HG02870 (cell line): ENCODE measurements around the gene NKX2-4.

Experiments
- ATAC-seq: cut with Tn5 transposase; IDR thresholded peaks from one replicate; pipeline ENCODE4 v1.9.1; 2021; ENCODE audit warnings: mild to moderate bottlenecking, moderate library complexity; ENCODE audit not compliant: unreplicated experiment

Gene NKX2-4

GRCh38 chr20:21364413-21364812 is 32.9 kb downstream of the NKX2-4 start:
- no peak for ATAC-seq

- no peak for ATAC-seq
Measured at GRCh38 chr20:21361266-21361665, 36.1 kb downstream of the NKX2-4 start.

- ATAC-seq = no peak
Measured at GRCh38 chr20:21360705-21361104, 36.6 kb downstream of the NKX2-4 start.

- ATAC-seq = no peak
Measured at GRCh38 chr20:21358737-21359136, 38.6 kb downstream of the NKX2-4 start.

GRCh38 chr20:21357844-21358243 is 39.5 kb downstream of the NKX2-4 start:
- no peak for ATAC-seq

GRCh38 chr20:21356386-21356785 is 40.9 kb downstream of the NKX2-4 start:
- ATAC-seq = no peak

- no peak for ATAC-seq
Measured at GRCh38 chr20:21355981-21356380, 41.3 kb downstream of the NKX2-4 start.

- ATAC-seq = no peak
Measured at GRCh38 chr20:21353236-21353635, 44.1 kb downstream of the NKX2-4 start.

GRCh38 chr20:21352703-21353102 is 44.6 kb downstream of the NKX2-4 start:
- no peak for ATAC-seq
